GM12801 (cell line): ENCODE data around the gene PRKAG1.

ENCODE experiments used
- TF ChIP-seq, protein P1 (sequence below): IDR thresholded peaks from one replicate; pipeline ENCODE4 v1.5.1; 2011; ENCODE audit warnings: control low read depth; ENCODE audit not compliant: insufficient read length; ENCODE audit errors: extremely low read depth

The PRKAG1 gene

DNA sequence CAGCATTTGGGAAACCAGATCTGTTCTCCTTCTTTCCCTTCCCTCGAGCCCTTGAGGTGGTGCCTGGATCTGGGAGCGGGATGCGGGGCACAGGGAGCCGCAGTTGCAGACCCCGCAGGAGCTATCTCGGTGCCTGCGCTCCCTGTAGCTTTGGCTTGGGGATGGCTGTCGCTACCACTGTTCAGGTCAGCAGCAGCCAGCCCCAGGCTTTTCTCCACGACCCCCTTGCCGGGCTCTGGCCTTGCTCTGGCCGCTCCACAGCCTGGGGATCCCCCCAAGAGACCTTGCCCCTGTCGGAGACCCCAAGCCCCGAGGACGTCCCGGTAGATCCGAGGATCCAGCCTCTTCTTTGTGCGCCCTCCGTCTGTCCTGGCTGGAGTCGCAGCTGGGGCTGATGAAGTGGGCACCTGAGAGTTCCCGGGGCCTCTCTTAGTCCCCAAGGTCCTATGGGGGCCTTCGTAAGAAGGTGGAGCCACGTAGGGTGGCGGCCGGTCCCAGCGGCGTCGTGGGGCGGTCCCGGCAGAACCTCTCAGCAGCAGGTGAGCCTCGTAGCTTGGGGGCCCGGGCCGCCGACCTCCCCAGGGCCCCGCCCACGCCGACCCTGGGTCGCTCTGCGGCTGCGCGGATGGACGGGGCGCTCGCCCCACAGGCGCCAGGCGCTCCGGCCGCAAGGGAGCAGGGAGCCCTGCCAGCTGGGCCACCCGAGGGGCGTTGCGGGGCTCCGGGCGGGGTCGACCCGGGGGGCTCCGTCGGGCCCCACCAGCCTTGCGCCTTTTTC lies 20.7 kb downstream of the PRKAG1 start:
- TF ChIP-seq, protein P1, sequence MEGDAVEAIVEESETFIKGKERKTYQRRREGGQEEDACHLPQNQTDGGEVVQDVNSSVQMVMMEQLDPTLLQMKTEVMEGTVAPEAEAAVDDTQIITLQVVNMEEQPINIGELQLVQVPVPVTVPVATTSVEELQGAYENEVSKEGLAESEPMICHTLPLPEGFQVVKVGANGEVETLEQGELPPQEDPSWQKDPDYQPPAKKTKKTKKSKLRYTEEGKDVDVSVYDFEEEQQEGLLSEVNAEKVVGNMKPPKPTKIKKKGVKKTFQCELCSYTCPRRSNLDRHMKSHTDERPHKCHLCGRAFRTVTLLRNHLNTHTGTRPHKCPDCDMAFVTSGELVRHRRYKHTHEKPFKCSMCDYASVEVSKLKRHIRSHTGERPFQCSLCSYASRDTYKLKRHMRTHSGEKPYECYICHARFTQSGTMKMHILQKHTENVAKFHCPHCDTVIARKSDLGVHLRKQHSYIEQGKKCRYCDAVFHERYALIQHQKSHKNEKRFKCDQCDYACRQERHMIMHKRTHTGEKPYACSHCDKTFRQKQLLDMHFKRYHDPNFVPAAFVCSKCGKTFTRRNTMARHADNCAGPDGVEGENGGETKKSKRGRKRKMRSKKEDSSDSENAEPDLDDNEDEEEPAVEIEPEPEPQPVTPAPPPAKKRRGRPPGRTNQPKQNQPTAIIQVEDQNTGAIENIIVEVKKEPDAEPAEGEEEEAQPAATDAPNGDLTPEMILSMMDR, result no peak

DNA sequence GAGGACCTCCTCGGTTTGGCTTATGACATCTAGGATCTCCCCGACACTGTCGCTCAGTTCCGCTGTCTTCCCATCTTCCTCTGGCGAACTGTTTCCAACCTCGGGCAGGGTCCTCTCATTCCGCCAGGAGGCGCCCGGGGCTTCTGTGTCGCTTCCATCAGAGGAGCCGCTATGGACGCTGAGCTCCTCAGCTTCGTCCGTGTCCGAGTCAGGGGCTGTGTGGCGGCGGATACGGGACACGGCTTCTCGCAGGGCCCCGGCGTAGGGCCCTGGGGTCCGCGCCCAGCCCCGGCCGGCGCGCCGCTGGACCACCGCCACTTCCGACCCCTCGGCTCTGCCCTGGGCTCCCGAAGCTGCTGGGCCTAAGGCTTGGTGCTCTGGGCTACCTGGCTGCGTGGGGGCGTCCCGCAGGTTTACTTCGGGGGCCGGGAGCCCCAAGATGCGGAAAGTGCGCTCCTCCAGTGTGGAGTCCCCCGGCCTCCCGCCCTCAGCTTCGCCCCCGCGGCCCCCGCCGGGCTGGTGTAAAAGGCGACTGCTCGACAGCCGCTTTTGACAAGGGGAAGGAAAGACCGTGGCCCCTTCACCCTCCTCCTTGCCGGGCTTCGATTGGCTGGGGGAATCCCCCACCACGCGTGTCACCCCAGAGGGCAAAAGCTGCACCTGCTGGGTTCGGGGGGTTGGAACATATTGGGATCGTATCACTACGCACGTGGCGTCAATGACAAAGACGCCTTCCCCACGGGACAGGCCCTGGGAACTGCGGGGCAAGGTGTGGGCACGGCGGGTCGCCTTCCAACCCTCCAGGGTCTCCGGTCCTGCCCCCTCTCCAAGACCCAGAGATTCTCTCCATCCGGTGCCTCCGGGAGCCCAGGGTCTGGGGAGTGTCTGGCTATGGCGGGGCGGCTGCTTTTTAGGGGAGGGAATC lies 21.5 kb downstream of the PRKAG1 start:
- TF ChIP-seq, protein P1, result no peak

DNA sequence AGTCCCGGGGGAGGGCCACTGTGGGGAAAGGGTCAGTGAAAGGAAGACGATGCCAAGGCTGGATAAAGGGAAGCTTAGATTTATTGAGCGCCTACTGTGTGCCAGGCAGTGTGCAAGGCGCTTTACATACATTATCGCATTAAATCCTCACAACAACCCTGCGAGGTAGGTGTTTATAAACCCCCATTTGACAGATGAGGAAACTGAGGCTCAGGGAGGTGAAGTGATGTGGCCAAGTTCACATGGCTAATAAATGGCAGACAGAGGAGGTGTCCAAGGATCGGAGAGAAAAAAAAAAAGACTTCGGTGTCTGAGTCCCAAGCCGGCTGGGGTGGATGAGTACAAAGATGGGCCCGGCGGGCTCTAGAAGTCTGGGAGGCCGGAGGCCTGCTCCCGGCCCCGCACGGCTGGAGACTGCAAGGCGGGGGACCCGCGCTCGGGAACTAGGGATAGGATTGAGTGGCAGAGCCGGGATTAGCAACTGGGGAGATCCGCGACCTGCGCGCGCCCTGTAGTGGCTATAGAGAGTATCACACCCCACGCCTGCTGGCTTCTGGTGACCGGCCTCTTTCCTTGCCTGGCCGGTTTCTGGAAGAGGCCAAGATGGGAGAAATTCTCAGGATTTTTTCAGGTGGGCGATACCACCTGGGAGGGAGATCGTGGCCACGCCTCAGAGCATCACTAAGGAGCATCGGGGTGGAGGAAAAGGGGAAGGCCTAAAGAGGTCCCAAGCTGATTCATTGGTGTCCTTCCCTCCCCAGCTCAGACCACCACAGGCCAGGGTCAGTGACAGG lies 23.3 kb downstream of the PRKAG1 start:
- TF ChIP-seq, protein P1, result no peak

DNA sequence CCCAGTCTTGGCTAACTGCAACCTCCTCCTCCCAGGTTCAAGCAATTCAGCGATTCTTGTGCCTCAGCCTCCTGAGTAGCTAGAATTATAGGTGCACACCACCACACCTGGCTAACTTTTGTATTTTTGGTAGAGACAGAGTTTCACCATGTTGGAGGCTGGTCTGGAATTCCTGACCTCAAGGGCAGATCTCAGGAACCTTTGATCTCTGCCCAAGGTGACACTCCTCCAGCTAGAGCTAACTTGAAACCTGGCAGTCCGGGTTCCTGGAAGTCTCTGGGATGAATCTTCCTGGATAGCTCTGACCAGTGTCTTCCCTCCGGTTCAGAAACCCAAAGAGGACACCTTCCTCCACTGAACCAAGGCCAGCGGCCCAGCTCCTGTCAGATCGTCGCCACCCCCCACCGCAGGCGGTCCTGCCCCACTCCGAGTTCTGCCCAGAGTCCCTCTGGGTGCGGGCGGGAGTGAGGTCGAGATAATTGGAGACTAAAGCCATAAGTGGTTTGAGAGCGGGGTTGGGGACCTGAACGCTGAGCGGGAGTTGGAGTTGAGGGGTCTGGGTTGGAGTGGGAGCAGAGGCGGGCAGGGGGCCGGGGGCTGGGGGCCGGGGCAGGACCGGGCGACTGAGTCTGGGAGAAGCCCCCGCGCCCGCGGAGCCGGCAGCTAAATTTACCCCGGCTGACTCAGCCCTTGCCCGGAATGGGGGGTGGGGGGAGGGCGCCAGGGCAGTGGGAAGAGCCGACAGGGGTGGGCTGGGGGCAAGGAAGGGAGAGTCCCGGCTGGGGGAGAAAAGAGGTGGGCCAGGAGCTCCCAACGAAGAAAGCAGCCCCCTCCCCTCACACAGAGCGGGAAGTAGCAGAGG lies 24.1 kb downstream of the PRKAG1 start:
- TF ChIP-seq, protein P1, result no peak

DNA sequence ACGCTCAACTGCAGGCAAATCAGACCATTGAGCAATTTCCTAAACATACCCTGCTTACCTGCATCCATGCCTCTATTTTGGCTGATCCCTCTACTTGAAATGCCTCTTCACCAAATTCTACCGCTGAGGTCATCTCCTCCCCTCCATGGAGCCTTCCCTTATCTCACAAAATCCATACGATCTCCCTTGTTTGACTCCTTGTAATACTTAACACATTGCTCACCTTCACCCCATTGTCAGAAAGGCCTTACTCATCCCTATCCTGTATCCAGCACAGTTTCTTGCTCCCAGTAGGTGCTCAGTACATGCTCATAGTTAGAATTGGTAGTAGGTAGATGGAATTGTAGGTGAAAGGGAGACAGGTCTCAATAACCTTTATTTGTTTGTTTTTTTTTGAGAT lies 24.8 kb downstream of the PRKAG1 start:
- TF ChIP-seq, protein P1, result no peak

DNA sequence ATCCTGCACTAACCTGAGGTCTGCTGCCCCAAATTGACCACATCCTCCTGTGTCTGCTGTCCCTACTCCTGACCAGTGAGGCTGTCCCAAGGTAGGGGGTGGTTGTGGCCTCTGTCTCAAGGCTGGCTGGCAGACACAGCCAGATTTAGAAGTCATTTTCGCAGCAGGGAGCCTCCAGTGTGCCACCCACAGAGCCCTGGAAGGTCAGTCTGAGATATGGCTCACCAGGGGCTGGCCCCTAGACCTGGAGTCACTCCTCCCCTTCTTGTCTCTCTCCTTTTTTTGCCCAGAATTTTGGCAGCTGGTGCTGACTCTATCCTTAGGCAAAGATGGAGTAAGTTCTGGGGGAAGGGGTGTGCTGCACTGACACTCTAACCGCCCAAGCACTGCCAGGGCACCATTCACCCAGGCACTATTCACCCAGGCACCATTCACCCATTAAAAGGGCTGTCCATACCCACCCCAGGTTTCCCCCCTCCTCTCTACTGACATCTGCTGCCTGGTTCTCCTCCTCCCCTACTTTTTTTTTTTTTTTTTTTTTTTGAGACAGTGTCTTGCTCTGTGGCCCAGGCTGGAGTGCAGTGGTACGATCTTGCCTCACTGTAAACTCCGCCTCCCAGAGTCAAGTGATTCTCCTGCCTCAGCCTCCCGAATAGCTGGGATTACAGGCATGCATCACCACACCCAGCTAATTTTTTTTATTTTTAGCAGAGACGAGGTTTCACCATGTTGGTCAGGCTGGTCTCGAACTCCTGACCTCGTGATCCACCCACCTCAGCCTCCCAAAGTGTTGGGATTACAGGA lies 27.1 kb downstream of the PRKAG1 start:
- TF ChIP-seq, protein P1, result no peak
